Vagina (tissue), 2 donors: ENCODE measurements around the gene TMEM178A. TPM values are rescaled to one million over a fixed set of nuclear protein-coding genes. Genes with fewer than 3 reads are reported as not detected.

ENCODE experiments used
- DNase-seq, 2 donors: peaks; one replicate each; pipeline ENCODE4 v3.0.0-alpha.2; 2017; ENCODE audit errors: extremely low spot score in 2 of 2
- H3K27ac ChIP-seq: fragments of 200-600 bp; sonication (generic); one replicate; pipeline ENCODE4 v1.5.1; 2019
- H3K27me3 ChIP-seq: fragments of 200-600 bp; sonication (generic); one replicate; pipeline ENCODE4 v1.5.1; 2019
- H3K36me3 ChIP-seq, 2 donors: fragments of 200-600 bp; sonication (generic); one replicate each; pipeline ENCODE4 v1.5.1; 2017 to 2019
- H3K4me1 ChIP-seq: fragments of 200-600 bp; sonication (generic); one replicate; pipeline ENCODE4 v1.5.1; 2019
- H3K4me3 ChIP-seq, 2 donors: fragments of 200-600 bp; sonication (generic); 1 replicate in 1 of 2; 2 replicates in 1 of 2; pipeline ENCODE4 v1.5.1; 2016 to 2019
- H3K9me3 ChIP-seq: fragments of 200-600 bp; sonication (generic); one replicate; pipeline ENCODE4 v1.5.1; 2019
- CTCF ChIP-seq, 3 experiments: fragments of 450-650 bp in 2 of 3; fragments of 200-600 bp in 1 of 3; sonication (generic) in 1 of 3; IDR thresholded peaks; one replicate each; pipeline ENCODE4 v1.5.1; 2017 to 2019; ENCODE audit warnings: antibody characterized with exemption in 3 of 3, mild to moderate bottlenecking in 2 of 3, moderate library complexity in 2 of 3
- POLR2A ChIP-seq, 2 donors: fragments of 450-650 bp; IDR thresholded peaks; one replicate each; pipeline ENCODE4 v1.6.1; 2017; ENCODE audit warnings: antibody characterized with exemption in 2 of 2, mild to moderate bottlenecking in 2 of 2, moderate library complexity in 2 of 2
- POLR2AphosphoS5 ChIP-seq, 2 donors: sonication (generic); formaldehyde crosslinking; IDR thresholded peaks; one replicate each; pipeline ENCODE4 v1.9.0; 2017; ENCODE audit warnings: antibody characterized with exemption in 2 of 2, mild to moderate bottlenecking in 2 of 2, low read depth in 1 of 2; ENCODE audit not compliant: insufficient read depth in 1 of 2
- intact Hi-C: fragments of 100-400 bp; cut with DNase I; formaldehyde crosslinking; loops from one replicate; pipeline ENCODE4 v1.15.1; 2023
- total RNA-seq: library from RNA; depleted of rRNA; stranded (reverse); fragments of >200 nt; gene quantifications from one replicate; pipeline ENCODE4 v1.2.3, GENCODE V29; 2016

Gene TMEM178A
- total RNA-seq, 1 donor from 2014 or later = 2.0 TPM

GRCh38 chr2:39733070-39733674 is 67.5 kb downstream of the TMEM178A start:
- peaks cover 4 to 28% of the 10 kb centered on the region in 2 donors for H3K36me3 ChIP-seq
- no peaks in the 10 kb centered on the region for H3K27me3 ChIP-seq
- no peak overlapping the region for H3K4me3 ChIP-seq
- no peak for TF ChIP-seq POLR2A (IDR thresholded peaks at IDR 0.05)
- TF ChIP-seq POLR2AphosphoS5 (IDR thresholded peaks at IDR 0.05; ENCODE audit: insufficient read depth in 1 of 2, low read depth in 1 of 2) = no peak
- TF ChIP-seq CTCF (IDR thresholded peaks at IDR 0.05) = no peak
- no peak overlapping the region for H3K27ac ChIP-seq
- no peaks in the 10 kb centered on the region for H3K9me3 ChIP-seq
- DNase-seq = no peak
- H3K4me1 ChIP-seq = peaks cover 6% of the 10 kb centered on the region
- intact Hi-C loops = no loop called here

GRCh38 chr2:39734445-39734844 is 68.7 kb downstream of the TMEM178A start:
- DNase-seq = no peak
- intact Hi-C loops = no loop called here
- no peak overlapping the region for H3K27ac ChIP-seq
- H3K9me3 ChIP-seq = no peaks in the 10 kb centered on the region
- TF ChIP-seq POLR2A (IDR thresholded peaks at IDR 0.05) (no peak), CTCF (IDR thresholded peaks at IDR 0.05) (no peak)
- peaks cover 4 to 30% of the 10 kb centered on the region in 2 donors for H3K36me3 ChIP-seq
- peaks cover 6% of the 10 kb centered on the region for H3K4me1 ChIP-seq
- no peak overlapping the region for H3K4me3 ChIP-seq
- H3K27me3 ChIP-seq = no peaks in the 10 kb centered on the region

GRCh38 chr2:39735648-39736047 is 69.9 kb downstream of the TMEM178A start:
- Histone ChIP-seq H3K36me3 (peaks cover 4 to 38% of the 10 kb centered on the region in 2 donors), H3K9me3 (no peaks in the 10 kb centered on the region), H3K27me3 (no peaks in the 10 kb centered on the region), H3K4me1 (peaks cover 6% of the 10 kb centered on the region), H3K4me3 (no peak overlapping the region), H3K27ac (no peak overlapping the region)
- intact Hi-C loops = no loop called here
- no peak for DNase-seq
- TF ChIP-seq CTCF (IDR thresholded peaks at IDR 0.05) (no peak), POLR2A (IDR thresholded peaks at IDR 0.05) (no peak), POLR2AphosphoS5 (IDR thresholded peaks at IDR 0.05; ENCODE audit: insufficient read depth in 1 of 2, low read depth in 1 of 2) (no peak)

GRCh38 chr2:39736640-39737039 is 70.9 kb downstream of the TMEM178A start:
- intact Hi-C loops = no loop called here
- H3K27me3 ChIP-seq = no peaks in the 10 kb centered on the region
- peaks cover 4 to 45% of the 10 kb centered on the region in 2 donors for H3K36me3 ChIP-seq
- TF ChIP-seq POLR2A (IDR thresholded peaks at IDR 0.05) = no peak
- TF ChIP-seq CTCF (IDR thresholded peaks at IDR 0.05) = no peak
- no peak for TF ChIP-seq POLR2AphosphoS5 (IDR thresholded peaks at IDR 0.05; ENCODE audit: insufficient read depth in 1 of 2, low read depth in 1 of 2)
- H3K4me3 ChIP-seq = no peak overlapping the region
- H3K4me1 ChIP-seq = peaks cover 6% of the 10 kb centered on the region
- H3K27ac ChIP-seq = no peak overlapping the region
- H3K9me3 ChIP-seq = no peaks in the 10 kb centered on the region
- no peak for DNase-seq

GRCh38 chr2:39737661-39738060 is 71.9 kb downstream of the TMEM178A start:
- Histone ChIP-seq H3K4me1 (peaks cover 6% of the 10 kb centered on the region), H3K36me3 (peaks cover 4 to 48% of the 10 kb centered on the region in 2 donors), H3K27me3 (no peaks in the 10 kb centered on the region), H3K9me3 (no peaks in the 10 kb centered on the region), H3K27ac (no peak overlapping the region), H3K4me3 (no peak overlapping the region)
- TF ChIP-seq POLR2A (IDR thresholded peaks at IDR 0.05) (no peak), CTCF (IDR thresholded peaks at IDR 0.05) (no peak), POLR2AphosphoS5 (IDR thresholded peaks at IDR 0.05; ENCODE audit: insufficient read depth in 1 of 2, low read depth in 1 of 2) (no peak)
- DNase-seq = no peak
- intact Hi-C loops = no loop called here
